IMR-90 (cell line): ENCODE results near the gene TRAK2. TPM values are rescaled to one million over a fixed set of nuclear protein-coding genes. Genes with fewer than 3 reads are reported as not detected.
"Not testable (repeated sequence)": the region's sequence is repeated elsewhere in the genome, so short reads cannot be mapped to it uniquely, and the experiment has no call there.

Source experiments
- ATAC-seq: fragments of 200-7000 bp; cut with Tn5 transposase; 2 replicates; pipeline ENCODE4 v1.9.1; 2020; ENCODE audit warnings: low read depth, mild to moderate bottlenecking, moderate library complexity
- BruUV-seq: library from RNA; stranded (reverse); fragments of 400-500 nt; replicated peaks from 2 replicates; lab custom pipeline; 2021; lab: Mats Ljungman, UMichigan
- CTCF ChIA-PET: fragments of 300-600 bp; formaldehyde crosslinking; extraction: SDS; loops from one replicate; lab custom pipeline; 2021; ENCODE audit warnings: antibody characterized with exemption; lab: Yijun Ruan, JAX
- POLR2A ChIA-PET: fragments of 300-600 bp; sonication (Branson Sonifier 250); formaldehyde crosslinking; loops from one replicate; lab custom pipeline; 2022; ENCODE audit warnings: antibody characterized with exemption; ENCODE audit not compliant: unreplicated experiment; lab: Charles Lee
- DNase-seq: peaks from one replicate; pipeline ENCODE4 v3.0.0; 2013
- H2AFZ ChIP-seq: replicated peaks from 2 replicates; pipeline ENCODE3; 2013; ENCODE audit warnings: low read length, mild to moderate bottlenecking; ENCODE audit not compliant: poor library complexity
- H2AK5ac ChIP-seq: 2 replicates; pipeline ENCODE4 v1.6.1; 2013; ENCODE audit warnings: low read depth, low read length, inconsistent platforms
- H2AK9ac ChIP-seq: replicated peaks from 2 replicates; pipeline ENCODE3; 2013; ENCODE audit warnings: mild to moderate bottlenecking, low read depth, low read length, moderate library complexity; ENCODE audit not compliant: poor library complexity
- H2BK120ac ChIP-seq: 2 replicates; pipeline ENCODE4 v1.6.1; 2013; ENCODE audit warnings: low read depth, low read length, inconsistent platforms
- H2BK15ac ChIP-seq: 3 replicates; pipeline ENCODE4 v1.6.1; 2013; ENCODE audit warnings: low read depth, low read length, inconsistent platforms
- H2BK20ac ChIP-seq: 2 replicates; pipeline ENCODE4 v1.6.1; 2013; ENCODE audit warnings: low read depth, mild to moderate bottlenecking, inconsistent platforms, low read length, moderate library complexity
- H2BK5ac ChIP-seq: 2 replicates; pipeline ENCODE4 v1.6.1; 2013; ENCODE audit warnings: mild to moderate bottlenecking, low read depth, low read length, inconsistent platforms; ENCODE audit not compliant: poor library complexity, severe bottlenecking
- H3K14ac ChIP-seq: replicated peaks from 2 replicates; pipeline ENCODE4 v1.6.1; 2013; ENCODE audit warnings: low read depth, low read length, inconsistent platforms
- H3K18ac ChIP-seq: 2 replicates; pipeline ENCODE4 v1.6.1; 2013; ENCODE audit warnings: low read depth, low read length, control low read depth
- H3K23ac ChIP-seq: 2 replicates; pipeline ENCODE4 v1.6.1; 2013; ENCODE audit warnings: low read depth, low read length, inconsistent platforms
- H3K27ac ChIP-seq: 2 replicates; pipeline ENCODE4 v1.5.1; 2013; ENCODE audit warnings: mild to moderate bottlenecking, control low read depth, low read length; ENCODE audit not compliant: insufficient read depth
- H3K27me3 ChIP-seq: 2 replicates; pipeline ENCODE4 v1.6.1; 2013; ENCODE audit warnings: low read length; ENCODE audit not compliant: control insufficient read depth, insufficient read depth
- H3K36me3 ChIP-seq: 2 replicates; pipeline ENCODE4 v1.6.1; 2013; ENCODE audit warnings: low read length, mixed read lengths; ENCODE audit not compliant: control insufficient read depth, insufficient read depth
- H3K4ac ChIP-seq: 2 replicates; pipeline ENCODE4 v1.6.1; 2013; ENCODE audit warnings: low read depth, low read length, inconsistent platforms
- H3K4me1 ChIP-seq: 2 replicates; pipeline ENCODE4 v1.6.1; 2013; ENCODE audit warnings: low read length, mixed read lengths; ENCODE audit not compliant: control insufficient read depth, insufficient read depth
- H3K4me2 ChIP-seq: 2 replicates; pipeline ENCODE4 v1.6.1; 2013; ENCODE audit warnings: low read depth, mild to moderate bottlenecking, control low read depth, low read length, moderate library complexity
- H3K4me3 ChIP-seq: 2 replicates; pipeline ENCODE4 v1.5.1; 2013; ENCODE audit warnings: low read depth, mild to moderate bottlenecking, control low read depth, low read length, moderate library complexity; ENCODE audit not compliant: insufficient read depth
- H3K56ac ChIP-seq: 2 replicates; pipeline ENCODE4 v1.6.1; 2013; ENCODE audit warnings: low read length, inconsistent platforms; ENCODE audit not compliant: insufficient read depth; ENCODE audit errors: extremely low read depth
- H3K79me1 ChIP-seq, 2 experiments: 2 replicates each; pipeline ENCODE4 v1.6.1; 2013; ENCODE audit warnings: low read length in 2 of 2, inconsistent platforms in 1 of 2, low read depth in 1 of 2
- H3K9ac ChIP-seq: 2 replicates; pipeline ENCODE4 v1.6.1; 2013; ENCODE audit warnings: low read depth, low read length, control low read depth
- H3K9me1 ChIP-seq: 2 replicates; pipeline ENCODE4 v1.6.1; 2013; ENCODE audit warnings: low read length, inconsistent platforms; ENCODE audit not compliant: insufficient read depth
- H3K9me3 ChIP-seq: 2 replicates; pipeline ENCODE4 v1.6.1; 2013; ENCODE audit warnings: low read length; ENCODE audit not compliant: control insufficient read depth, insufficient read depth
- H4K20me1 ChIP-seq: 2 replicates; pipeline ENCODE4 v1.6.1; 2013; ENCODE audit warnings: low read length, inconsistent platforms; ENCODE audit not compliant: insufficient read depth
- H4K5ac ChIP-seq: 2 replicates; pipeline ENCODE4 v1.6.1; 2013; ENCODE audit warnings: mild to moderate bottlenecking, low read depth, low read length, control low read depth
- H4K8ac ChIP-seq, 2 experiments: 2 replicates each; pipeline ENCODE4 v1.6.1; 2013; ENCODE audit warnings: low read depth in 2 of 2, low read length in 2 of 2, control low read depth in 1 of 2, inconsistent platforms in 1 of 2
- H4K91ac ChIP-seq: 2 replicates; pipeline ENCODE4 v1.6.1; 2013; ENCODE audit warnings: low read depth, low read length, inconsistent platforms; ENCODE audit not compliant: insufficient read depth
- WGBS, 2 experiments: methylation state at CpG; one replicate each; pipeline versions ENCODE4 v1.1.5 to v1.1.7; 2013; ENCODE audit warnings: missing lambda C conversion rate in 2 of 2; ENCODE audit not compliant: insufficient read length in 1 of 2; ENCODE audit errors: extremely low coverage in 2 of 2; 5-methylcytosine and 5-hydroxymethylcytosine counted together
- dilution Hi-C: fragments of 300-500 bp; cut with HindIII; formaldehyde crosslinking; loops from one replicate; pipeline ENCODE4 v1.14.3; 2018; ENCODE audit warnings: low sequenced_read_pairs; ENCODE audit not compliant: unreplicated experiment
- in situ Hi-C: fragments of 300-500 bp; cut with MboI; formaldehyde crosslinking; loops from 3 replicates; pipeline ENCODE4 v1.14.3; 2019; ENCODE audit warnings: low sequenced_read_pairs, inconsistent platforms, mixed read lengths
- intact Hi-C: fragments of 100-400 bp; cut with micrococcal nuclease; formaldehyde crosslinking; loops from 2 replicates; pipeline ENCODE4 v1.10.0; 2022
- polyA plus RNA-seq, 3 experiments: library from polyadenylated mRNA; depleted of rRNA; stranded (reverse); fragments of >200 nt; gene quantifications; 2 replicates each; pipeline ENCODE4 v1.2.3, GENCODE V29; 2012; ENCODE audit warnings: low replicate concordance in 1 of 3
- total RNA-seq: library from RNA; depleted of rRNA; stranded (reverse); fragments of >200 nt; gene quantifications from 2 replicates; pipeline ENCODE4 v1.2.3, GENCODE V29; 2012

Gene TRAK2
- total and polyA plus RNA-seq, 2 of the 4 experiments (the other 2 are of a cell fraction), result 13.1 to 65.4 TPM

GRCh38 chr2:201430322-201430721, 20.9 kb downstream of the TRAK2 start:
- H3K18ac ChIP-seq, H3K4me3 ChIP-seq, H4K5ac ChIP-seq, H3K23ac ChIP-seq, H3K56ac ChIP-seq, H3K14ac ChIP-seq, CTCF ChIA-PET, H3K27ac ChIP-seq, in situ Hi-C loops, H3K36me3 ChIP-seq, H2BK5ac ChIP-seq, H4K8ac ChIP-seq, H4K91ac ChIP-seq, ATAC-seq, BruUV-seq, H4K20me1 ChIP-seq, H3K9me3 ChIP-seq, DNase-seq, H3K27me3 ChIP-seq, H3K9me1 ChIP-seq, H3K4me2 ChIP-seq, H3K9ac ChIP-seq, H3K4ac ChIP-seq, H3K4me1 ChIP-seq, H2BK15ac ChIP-seq, H2BK20ac ChIP-seq, POLR2A ChIA-PET, H2BK120ac ChIP-seq, dilution Hi-C loops, H2AFZ ChIP-seq, H2AK5ac ChIP-seq, intact Hi-C loops, H2AK9ac ChIP-seq: not testable (repeated sequence)
- no CpG with 5 or more reads among the region's 12 CpGs for WGBS, 2 experiments
- peaks cover 31 to 35% of the 10 kb centered on the region in 2 experiments for H3K79me1 ChIP-seq

GRCh38 chr2:201429835-201430234, 21.4 kb downstream of the TRAK2 start:
- H2AFZ ChIP-seq, H3K4ac ChIP-seq, H3K9me1 ChIP-seq, ATAC-seq, H3K18ac ChIP-seq, H2BK15ac ChIP-seq, H3K9ac ChIP-seq, dilution Hi-C loops, intact Hi-C loops, H4K8ac ChIP-seq, H2BK5ac ChIP-seq, H2AK9ac ChIP-seq, H2AK5ac ChIP-seq, H3K27me3 ChIP-seq, H3K14ac ChIP-seq, H2BK20ac ChIP-seq, H3K4me1 ChIP-seq, DNase-seq, H4K91ac ChIP-seq, H2BK120ac ChIP-seq, CTCF ChIA-PET, POLR2A ChIA-PET, H3K4me3 ChIP-seq, H4K5ac ChIP-seq, H3K27ac ChIP-seq, H3K56ac ChIP-seq, in situ Hi-C loops, H3K9me3 ChIP-seq, H3K36me3 ChIP-seq, H3K23ac ChIP-seq, H4K20me1 ChIP-seq, BruUV-seq, H3K4me2 ChIP-seq: not testable (repeated sequence)
- peaks cover 32 to 33% of the 10 kb centered on the region in 2 experiments for H3K79me1 ChIP-seq
- WGBS, 2 experiments, result 100% methylated on average over 3 of the region's 6 CpGs; no CpG with 5 or more reads in 1 of the 2 experiments
